ENCODE data around the gene FTHL17.

FTHL17 gene

DNA sequence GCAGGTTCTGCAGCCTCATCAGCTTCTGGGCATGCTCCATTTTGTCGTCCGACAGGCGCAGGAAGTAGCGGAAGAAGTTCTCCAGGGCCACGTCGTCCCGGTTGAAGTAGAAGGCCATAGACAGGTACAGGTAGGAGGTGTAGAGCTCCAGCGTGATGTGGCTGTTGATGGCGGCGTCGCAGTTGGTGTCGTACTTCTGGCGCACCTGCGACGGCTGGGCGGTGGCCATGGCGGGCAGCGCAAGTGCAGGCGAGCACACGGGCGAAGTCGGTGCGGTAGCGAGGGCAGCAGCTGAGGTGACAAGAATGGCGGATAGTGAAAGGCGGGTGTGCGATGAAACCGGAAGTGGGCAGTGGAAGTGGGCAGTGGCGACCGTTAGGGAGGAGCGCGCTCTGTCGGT is at the start of gene FTHL17:
TSS of gene FTHL17 (minus strand) at position 317 of the 400 bp plus-strand sequence. CDS start at position 229, 88 bp downstream.
- no peak for DNase-seq

- DNase-seq: no peak
Measured at GRCh38 chrX:31117266-31117665, 45.4 kb upstream of the FTHL17 start.

DNA sequence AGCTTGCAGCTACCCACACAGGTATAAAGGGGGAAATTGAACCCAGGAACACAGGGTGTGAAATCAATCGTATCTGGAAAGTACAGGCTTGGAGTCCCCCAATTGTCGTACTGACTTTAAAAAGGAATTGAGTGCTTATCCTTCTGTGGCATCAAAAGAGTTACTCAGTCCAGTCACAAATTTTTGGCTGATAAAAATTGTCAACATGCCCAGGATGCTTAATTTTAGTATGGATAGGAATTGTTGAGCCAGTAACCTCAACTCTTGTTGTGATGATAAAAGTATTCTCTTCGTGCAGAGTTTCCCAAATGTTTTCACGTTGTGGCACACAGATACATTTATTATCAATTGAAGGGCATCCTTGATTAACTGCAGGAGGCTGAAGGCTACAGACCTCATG is 43.6 kb upstream of the FTHL17 start:
- DNase-seq: no peak

DNA sequence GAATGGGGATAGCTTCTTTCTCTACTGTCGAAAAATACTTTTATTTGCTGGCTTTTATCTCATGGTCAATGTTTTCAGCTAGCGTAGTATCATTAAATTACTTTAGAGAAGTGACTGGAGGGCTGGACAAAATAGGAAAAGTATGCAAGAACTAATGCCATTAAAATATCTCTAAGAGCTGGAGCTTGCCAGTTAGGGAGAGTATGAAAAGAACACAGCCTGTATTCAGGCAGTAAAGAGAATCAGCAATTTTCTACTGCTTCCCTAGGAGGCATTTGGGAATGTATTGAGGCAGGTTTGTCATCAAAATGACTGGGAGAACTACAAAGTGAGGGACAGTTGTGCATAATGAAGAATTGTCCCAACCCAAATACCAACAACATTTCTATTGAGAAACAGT is 43.0 kb upstream of the FTHL17 start:
- DNase-seq: no peak

GRCh38 chrX:31112226-31112999 is 40.6 kb upstream of the FTHL17 start:
- DNase-seq: no peak

DNA sequence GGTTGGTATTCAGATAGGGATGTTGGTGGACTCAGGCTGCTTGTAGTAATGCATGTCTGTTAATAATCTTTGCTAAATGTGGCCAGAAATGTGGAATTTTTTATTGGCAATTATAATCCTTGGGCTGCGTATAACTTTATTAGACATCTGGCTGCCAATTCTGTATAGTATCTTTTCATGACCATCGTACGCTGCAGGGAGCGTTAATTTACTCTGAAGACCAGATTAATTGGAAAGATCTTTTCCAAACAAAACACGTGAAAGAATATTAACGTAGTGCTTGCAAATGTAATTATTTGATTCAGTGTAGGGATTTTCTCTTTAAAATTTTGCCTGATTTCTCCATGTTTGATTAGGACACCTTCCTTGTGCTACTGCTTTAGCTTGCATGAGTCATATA is 38.8 kb upstream of the FTHL17 start:
- no peak for DNase-seq

GRCh38 chrX:31099536-31100090 is 27.8 kb upstream of the FTHL17 start:
- DNase-seq: no peak

DNA sequence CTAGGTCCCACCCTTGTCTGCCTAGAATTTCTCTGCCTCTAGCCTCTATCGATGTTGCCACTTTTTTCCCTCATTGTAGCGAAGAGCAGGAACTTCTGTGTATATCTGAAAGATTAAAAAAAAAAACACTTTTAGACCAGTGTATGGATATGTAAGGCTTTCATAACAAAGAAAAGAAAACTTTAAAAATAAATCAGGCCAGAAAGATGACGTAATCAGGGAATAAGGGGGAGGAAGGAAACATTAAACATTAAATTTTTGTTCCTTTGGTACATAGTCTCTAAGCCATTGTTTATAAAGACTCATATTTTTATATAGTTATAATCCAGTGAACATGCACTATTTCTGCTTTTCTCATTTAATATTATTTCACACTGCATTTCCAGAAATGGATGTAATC is 26.2 kb upstream of the FTHL17 start:
- DNase-seq: no peak

- DNase-seq: no peak
Measured at GRCh38 chrX:31093639-31093975, 21.8 kb upstream of the FTHL17 start.

DNA sequence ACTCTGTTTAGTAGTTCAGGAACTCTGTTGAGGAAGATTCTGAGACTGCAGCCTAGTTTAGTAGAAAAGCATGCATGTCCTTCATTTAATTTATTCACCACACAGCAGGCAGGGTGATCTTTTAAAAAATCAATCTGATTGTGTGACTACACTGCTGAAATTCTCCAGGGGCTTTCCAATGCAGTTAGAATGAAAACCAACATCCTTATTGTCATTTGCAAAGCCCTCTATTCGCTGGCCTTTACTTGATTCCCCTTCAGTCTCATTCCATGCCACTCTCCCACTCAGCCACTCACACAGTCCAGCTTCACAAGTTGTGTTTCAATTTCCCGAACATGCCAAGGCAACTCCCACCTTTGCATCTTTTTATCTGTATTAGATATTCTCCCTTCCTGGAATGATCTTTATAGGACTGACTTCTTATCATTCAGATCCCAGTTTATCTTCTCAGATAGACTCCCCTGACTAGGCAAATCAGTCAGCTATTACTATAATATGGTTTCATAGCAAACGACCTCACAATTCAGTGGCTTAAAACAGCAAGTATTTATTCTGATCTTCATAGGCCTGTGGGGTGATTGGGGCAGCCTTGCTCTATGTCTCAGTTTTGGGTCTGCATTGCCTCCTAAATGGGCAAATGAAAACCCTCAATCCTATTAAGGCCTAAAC is 21.3 kb upstream of the FTHL17 start:
- DNase-seq: no peak

DNA sequence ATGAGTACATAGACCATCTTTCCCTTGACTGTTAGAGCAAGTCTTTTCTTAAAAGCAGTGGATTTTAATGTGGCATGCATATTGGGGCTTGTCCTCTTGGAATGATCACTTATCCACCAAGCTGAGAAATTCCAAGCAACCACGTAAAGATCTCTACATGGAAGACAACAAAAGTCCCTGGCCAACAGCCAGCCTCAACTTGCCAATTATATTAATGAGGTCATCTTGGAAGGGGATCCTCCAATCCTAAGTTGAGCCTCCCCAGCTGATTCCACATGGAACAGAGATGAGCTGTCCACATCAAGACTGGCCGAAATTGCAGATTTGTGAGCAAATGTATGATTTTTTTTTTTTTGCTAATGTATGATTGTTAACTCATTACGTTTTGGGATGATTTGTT is 20.6 kb upstream of the FTHL17 start:
- DNase-seq: no peak

GRCh38 chrX:31091819-31092218 is 20.0 kb upstream of the FTHL17 start:
- DNase-seq: no peak

- DNase-seq: no peak
Measured at GRCh38 chrX:31074522-31074921, 2.7 kb upstream of the FTHL17 start.

GRCh38 chrX:31071262-31071661 is 579 bp downstream of the FTHL17 start:
- no peak for DNase-seq

DNA sequence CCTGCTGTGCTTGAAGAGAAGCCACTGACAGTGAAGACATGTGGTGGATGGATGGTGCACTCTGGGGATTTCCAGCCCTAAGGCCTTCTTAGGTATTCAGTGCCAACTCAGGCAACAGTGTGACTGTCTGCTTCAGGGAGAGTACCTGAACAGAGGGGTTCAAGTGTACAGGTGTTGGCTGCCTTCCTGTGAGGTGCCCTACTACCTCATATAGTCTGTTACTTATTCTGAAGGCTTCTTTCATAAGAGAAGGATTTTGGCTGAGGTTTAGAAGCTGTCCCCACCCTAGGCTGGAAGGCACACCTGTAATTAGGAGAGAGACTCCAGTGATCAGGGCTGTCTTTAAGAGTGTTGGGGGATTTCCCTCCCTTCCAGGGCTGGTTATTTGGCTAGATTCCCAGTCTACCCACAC is 1.8 kb downstream of the FTHL17 start:
- DNase-seq: no peak

DNA sequence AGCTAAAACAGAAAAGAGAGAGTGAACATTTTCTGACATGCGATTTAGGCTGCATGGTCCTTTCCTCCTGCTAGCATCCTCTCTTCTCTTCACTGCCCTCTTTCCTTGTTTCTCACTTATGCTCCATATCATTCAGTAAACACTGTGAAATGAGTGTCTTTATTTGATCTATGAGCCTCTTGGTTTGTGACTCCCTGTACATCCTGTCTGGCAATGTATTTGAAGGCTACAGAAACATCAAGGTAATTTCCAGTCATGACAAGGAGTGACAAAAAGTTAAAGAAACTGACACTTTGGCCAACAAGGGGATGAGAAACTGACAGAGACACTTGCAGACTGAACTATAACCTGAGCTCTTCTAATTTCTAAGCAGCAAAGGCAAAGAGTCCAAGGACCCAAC is 8.7 kb downstream of the FTHL17 start:
- no peak for DNase-seq

GRCh38 chrX:31061091-31061490 is 10.8 kb downstream of the FTHL17 start:
- no peak for DNase-seq

DNA sequence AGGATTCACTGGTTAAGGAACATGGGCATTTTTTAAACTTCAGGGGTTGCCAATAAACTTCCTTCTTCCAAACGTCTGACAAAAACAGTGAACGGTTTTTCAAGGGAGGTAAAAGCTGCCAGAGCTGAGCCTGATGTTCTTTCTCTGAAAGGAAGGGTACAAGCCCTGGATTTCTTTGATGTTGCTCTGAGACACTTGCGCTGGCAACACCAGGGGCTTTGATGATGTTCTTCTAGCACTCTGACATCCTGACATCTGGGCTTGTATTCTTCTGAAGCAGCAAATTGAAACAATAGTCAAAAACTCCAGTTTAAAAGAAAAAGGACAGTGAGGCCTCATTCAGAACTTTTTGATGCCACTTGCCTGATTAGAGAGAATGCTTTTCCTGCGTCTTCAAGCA is 11.8 kb downstream of the FTHL17 start:
- no peak for DNase-seq

- no peak for DNase-seq
Measured at GRCh38 chrX:31058284-31058683, 13.6 kb downstream of the FTHL17 start.

DNA sequence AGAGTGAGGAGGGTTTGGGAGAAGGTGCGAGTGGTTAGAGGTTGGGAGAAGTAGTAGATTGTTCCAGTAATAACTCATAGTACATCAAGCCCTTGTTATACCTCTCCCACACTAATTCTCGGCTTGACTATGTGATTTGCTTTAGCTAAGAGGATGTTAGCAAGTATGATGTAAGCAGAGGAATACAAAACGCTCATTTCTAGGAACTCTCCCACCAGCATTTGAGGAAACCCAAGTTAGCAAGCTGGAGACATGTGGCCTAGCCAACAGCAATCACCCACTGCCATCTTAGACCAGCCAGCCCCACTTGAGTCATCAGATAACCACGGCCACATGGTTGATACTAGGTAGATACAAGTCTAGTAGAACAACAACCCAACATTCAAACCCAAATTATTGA is 14.2 kb downstream of the FTHL17 start:
- no peak for DNase-seq

- no peak for DNase-seq
Measured at GRCh38 chrX:31057291-31057690, 14.6 kb downstream of the FTHL17 start.

DNA sequence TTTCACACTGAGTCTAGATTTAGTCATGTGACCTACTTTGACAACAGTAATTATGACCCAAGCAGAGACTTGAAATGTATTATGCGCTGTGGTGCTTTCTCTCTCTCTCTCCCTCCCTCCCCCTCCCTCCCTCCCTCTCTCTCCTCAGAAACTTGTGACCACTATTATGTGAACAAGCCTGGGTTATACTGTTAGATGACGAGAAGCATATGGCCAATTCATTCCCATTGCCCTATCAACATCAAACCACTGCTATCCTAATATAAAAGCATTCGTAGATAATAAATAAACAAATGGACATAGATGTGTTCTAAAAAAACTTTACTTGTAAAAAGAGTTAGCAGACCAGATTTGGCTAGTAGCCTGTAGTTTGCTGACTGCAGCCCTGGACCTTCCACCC is 18.2 kb downstream of the FTHL17 start:
- no peak for DNase-seq

DNA sequence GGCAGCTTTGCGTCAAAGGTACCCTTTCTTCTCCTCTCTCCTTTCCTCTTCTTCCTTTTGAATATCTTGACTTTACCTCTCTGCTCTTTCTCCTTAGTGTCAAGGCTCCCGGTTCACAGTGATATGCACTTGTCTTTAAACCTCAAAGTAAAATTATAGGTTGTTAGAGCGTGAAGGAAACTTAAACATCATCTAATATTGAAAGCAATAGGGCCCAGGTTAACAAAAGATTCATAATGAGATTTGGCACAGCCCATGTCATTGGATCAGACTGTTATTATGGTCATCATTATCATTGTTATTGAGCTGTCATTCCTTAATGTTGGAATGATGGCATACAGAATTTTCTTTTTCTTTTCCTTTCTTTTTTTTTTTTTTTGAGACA is 32.5 kb downstream of the FTHL17 start:
- no peak for DNase-seq

- DNase-seq: no peak
Measured at GRCh38 chrX:31038575-31039326, 33.1 kb downstream of the FTHL17 start.

Data from NCI-H146 (cell line).